ENCODE results near the gene RAPGEF5. TPM values are rescaled to one million over a fixed set of nuclear protein-coding genes. Genes with fewer than 3 reads are reported as not detected.

The RAPGEF5 gene
- total RNA-seq, 1 donor from 2014 or later: 5.4 TPM

DNA sequence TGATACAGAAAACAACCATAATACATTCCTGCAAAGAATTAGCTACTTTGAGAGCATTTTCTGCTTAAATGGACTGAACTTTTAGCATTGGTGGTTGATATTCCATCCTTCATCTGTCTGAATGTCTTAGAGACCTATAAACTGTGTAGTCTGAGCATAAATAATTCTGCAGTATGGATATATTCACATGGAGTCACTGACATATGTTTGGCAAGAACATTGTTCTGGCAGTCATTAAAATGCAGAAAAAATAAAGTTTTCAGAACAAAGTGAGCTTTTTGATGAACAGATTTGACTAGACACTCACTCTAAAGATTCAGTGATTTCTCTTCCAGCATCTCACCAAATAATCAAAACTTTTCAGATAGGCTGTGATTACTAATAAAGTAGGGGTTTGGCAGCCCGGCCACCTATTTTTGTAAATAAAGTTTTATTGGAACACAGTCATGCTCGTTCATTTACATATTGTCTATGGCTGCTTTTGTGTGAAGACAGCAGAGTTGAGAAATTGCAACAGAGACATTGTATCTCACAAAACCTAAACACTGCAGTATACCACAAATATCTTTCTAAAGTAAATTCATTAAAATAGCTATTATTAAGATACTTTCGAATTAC is 44.1 kb upstream of the RAPGEF5 start:
- TF ChIP-seq, protein P1, sequence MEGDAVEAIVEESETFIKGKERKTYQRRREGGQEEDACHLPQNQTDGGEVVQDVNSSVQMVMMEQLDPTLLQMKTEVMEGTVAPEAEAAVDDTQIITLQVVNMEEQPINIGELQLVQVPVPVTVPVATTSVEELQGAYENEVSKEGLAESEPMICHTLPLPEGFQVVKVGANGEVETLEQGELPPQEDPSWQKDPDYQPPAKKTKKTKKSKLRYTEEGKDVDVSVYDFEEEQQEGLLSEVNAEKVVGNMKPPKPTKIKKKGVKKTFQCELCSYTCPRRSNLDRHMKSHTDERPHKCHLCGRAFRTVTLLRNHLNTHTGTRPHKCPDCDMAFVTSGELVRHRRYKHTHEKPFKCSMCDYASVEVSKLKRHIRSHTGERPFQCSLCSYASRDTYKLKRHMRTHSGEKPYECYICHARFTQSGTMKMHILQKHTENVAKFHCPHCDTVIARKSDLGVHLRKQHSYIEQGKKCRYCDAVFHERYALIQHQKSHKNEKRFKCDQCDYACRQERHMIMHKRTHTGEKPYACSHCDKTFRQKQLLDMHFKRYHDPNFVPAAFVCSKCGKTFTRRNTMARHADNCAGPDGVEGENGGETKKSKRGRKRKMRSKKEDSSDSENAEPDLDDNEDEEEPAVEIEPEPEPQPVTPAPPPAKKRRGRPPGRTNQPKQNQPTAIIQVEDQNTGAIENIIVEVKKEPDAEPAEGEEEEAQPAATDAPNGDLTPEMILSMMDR (IDR thresholded peaks at IDR 0.05; ENCODE audit: unreplicated experiment): no peak
- DNase-seq (ENCODE audit: low spot score in 2 of 2, unreplicated experiment in 2 of 2): no peak
- H3K9me3 Mint-ChIP-seq: no peaks in the 10 kb centered on the region
- no peak overlapping the region for H3K27ac Mint-ChIP-seq
- H3K4me1 Mint-ChIP-seq: no peaks in the 10 kb centered on the region
- no peak overlapping the region for H3K4me3 Mint-ChIP-seq
- H3K27me3 Mint-ChIP-seq (ENCODE audit: low read depth): peaks cover 3% of the 10 kb centered on the region
- H3K36me3 Mint-ChIP-seq: no peaks in the 10 kb centered on the region

DNA sequence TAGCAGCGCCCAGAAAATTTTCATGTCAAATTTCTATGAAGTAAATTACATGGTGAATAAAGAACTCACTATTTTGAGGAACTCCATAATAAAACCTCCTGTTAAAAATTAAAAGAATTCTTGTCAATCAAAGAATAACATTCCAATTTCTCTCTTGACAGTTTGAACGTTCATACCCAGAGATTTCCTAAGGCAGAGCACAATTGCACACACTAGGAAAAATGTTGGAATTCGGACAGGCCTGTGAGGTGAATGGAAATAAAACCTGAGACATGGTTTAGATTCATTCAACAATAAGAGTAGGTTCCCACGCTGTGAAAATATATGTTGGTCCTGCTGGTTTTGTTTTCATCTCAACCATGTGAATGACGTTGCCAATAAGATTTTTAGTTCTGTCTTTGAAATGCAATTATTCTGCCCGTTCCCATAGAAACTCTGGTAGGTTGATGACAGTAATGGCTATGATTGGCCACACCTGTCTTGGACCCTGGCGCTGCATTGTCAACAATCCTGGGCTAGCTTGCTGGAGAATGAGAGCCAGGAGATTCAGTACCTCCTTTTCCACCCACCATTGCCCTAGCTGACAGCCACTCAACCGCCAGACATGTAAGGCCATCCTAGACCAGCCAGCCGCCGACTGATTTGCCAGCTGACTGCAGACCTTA is 43.3 kb upstream of the RAPGEF5 start:
- Mint-ChIP-seq H3K27me3 (ENCODE audit: low read depth) (peaks cover 4% of the 10 kb centered on the region), H3K36me3 (no peaks in the 10 kb centered on the region), H3K27ac (no peak overlapping the region), H3K4me1 (no peaks in the 10 kb centered on the region), H3K4me3 (no peak overlapping the region), H3K9me3 (no peaks in the 10 kb centered on the region)
- no peak for DNase-seq (ENCODE audit: low spot score in 2 of 2, unreplicated experiment in 2 of 2)
- TF ChIP-seq, protein P1 (IDR thresholded peaks at IDR 0.05; ENCODE audit: unreplicated experiment): no peak

DNA sequence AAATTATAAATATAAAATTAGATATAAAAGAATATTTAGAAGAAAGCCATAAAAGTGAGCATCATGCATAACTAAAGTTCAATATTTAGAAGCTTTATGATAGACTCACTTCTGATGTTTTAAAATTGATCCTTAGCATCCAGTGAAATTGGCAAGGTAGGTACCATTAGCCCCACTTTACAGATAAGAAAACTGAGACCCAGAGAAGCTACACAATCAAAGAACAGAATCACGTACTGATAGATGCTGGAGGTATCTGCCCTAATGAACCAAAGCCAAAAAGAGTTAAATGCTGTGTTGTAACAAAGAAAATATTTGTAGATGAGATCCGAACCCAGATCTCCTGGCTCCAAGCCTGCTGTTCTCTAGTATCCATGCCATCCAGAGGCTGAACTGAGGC is 42.6 kb upstream of the RAPGEF5 start:
- no peaks in the 10 kb centered on the region for H3K9me3 Mint-ChIP-seq
- H3K4me3 Mint-ChIP-seq: no peak overlapping the region
- H3K4me1 Mint-ChIP-seq: peaks cover 3% of the 10 kb centered on the region
- peaks cover 4% of the 10 kb centered on the region for H3K27me3 Mint-ChIP-seq (ENCODE audit: low read depth)
- TF ChIP-seq, protein P1 (IDR thresholded peaks at IDR 0.05; ENCODE audit: unreplicated experiment): no peak
- H3K27ac Mint-ChIP-seq: no peak overlapping the region
- no peaks in the 10 kb centered on the region for H3K36me3 Mint-ChIP-seq
- no peak for DNase-seq (ENCODE audit: low spot score in 2 of 2, unreplicated experiment in 2 of 2)

DNA sequence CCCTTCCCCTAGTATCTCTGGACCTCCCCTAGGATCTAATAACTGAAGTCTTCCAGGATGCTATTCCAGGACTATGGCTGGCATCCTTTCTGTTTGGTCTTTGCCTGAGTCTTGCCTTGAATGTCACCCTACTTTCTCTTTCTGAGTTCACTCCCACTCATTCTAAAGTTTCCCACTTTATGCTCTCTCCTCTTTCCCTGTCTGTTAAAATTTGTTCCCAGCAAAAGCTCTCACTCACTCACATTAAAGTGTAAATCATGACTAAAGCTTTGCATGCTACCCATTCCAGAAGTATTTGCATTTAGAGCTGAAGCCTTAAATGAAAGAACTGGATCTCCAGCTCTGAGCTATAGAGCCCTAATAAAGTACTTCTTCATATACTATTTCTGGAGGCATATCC is 42.1 kb upstream of the RAPGEF5 start:
- Mint-ChIP-seq H3K27ac (no peak overlapping the region), H3K4me1 (peaks cover 7% of the 10 kb centered on the region), H3K9me3 (no peaks in the 10 kb centered on the region), H3K27me3 (ENCODE audit: low read depth) (peaks cover 4% of the 10 kb centered on the region), H3K36me3 (no peaks in the 10 kb centered on the region), H3K4me3 (no peak overlapping the region)
- TF ChIP-seq, protein P1 (IDR thresholded peaks at IDR 0.05; ENCODE audit: unreplicated experiment): no peak
- no peak for DNase-seq (ENCODE audit: low spot score in 2 of 2, unreplicated experiment in 2 of 2)

DNA sequence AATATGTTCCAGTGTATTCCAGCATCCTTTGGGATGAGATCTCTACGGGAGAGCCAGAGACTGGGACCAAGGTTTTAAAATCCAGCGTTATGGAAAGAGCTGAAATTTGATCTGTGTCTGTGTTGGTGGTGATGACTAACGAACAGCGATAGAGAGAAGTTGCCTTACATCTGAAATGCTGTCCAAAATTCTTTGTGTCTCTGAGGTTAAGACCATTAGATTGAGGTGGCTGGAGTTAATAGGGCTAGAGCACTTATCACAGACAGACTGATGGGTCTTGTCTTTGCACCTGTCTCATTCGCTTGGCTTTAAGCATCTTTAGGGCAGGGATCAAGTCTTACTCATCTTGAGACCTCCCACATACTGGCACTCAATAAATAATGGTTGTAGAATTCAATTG is 41.0 kb upstream of the RAPGEF5 start:
- TF ChIP-seq, protein P1 (IDR thresholded peaks at IDR 0.05; ENCODE audit: unreplicated experiment): no peak

More for the DNA sequence above, 41.0 kb upstream of the RAPGEF5 start:
- Mint-ChIP-seq H3K36me3 (no peaks in the 10 kb centered on the region), H3K4me1 (peaks cover 16% of the 10 kb centered on the region), H3K27me3 (ENCODE audit: low read depth) (peaks cover 4% of the 10 kb centered on the region), H3K9me3 (no peaks in the 10 kb centered on the region), H3K4me3 (no peak overlapping the region), H3K27ac (no peak overlapping the region)
- DNase-seq (ENCODE audit: low spot score in 2 of 2, unreplicated experiment in 2 of 2): no peak
